GM19455 (cell line): ENCODE results near the gene DNAJA1.

Experiments used
- ATAC-seq: cut with Tn5 transposase; IDR thresholded peaks from one replicate; pipeline ENCODE4 v1.9.1; 2021; ENCODE audit not compliant: unreplicated experiment

Gene DNAJA1

DNA sequence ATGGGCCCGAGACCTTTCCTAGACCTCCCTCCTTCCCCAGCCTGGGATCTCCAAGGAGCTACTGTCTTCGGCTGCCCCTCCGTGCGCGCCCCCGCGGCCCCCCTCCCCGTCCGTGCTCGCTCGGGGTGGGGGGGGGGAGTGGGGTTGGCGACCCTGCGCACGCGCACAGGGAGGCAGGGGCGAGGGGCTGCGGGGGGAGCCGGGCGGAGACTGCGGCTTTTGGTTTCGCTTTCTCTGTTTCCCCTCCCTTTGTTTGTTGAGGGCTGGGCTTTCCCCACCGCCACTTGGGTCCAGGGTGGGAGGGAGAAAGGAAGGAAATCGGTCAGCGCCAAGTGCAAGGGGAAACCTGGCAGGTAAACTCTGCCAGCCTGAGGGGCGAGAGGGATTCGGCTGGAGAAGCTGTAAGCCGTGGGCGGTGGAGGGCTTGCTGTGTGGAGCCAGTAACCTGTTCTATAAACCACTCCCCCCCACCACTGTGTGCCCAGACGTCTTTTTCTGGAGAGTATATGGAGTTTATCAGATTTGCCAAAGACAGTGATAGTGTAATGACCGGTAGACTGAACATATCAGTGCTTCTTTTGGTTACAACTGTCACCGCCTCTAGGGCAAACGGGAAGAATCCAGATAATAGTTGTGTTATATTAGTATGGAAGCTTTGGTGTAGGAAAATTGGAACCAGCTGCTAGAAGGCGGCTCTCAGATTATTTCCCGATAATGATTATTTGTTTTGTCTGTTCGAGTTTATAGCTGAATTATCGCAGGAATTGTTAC is 684 bp downstream of the DNAJA1 start:
- peak; percentile 39 for ATAC-seq

- no peak for ATAC-seq
Measured at GRCh38 chr9:33029231-33029786, 4.2 kb downstream of the DNAJA1 start.

- no peak for ATAC-seq
Measured at GRCh38 chr9:33030285-33030684, 5.2 kb downstream of the DNAJA1 start.

DNA sequence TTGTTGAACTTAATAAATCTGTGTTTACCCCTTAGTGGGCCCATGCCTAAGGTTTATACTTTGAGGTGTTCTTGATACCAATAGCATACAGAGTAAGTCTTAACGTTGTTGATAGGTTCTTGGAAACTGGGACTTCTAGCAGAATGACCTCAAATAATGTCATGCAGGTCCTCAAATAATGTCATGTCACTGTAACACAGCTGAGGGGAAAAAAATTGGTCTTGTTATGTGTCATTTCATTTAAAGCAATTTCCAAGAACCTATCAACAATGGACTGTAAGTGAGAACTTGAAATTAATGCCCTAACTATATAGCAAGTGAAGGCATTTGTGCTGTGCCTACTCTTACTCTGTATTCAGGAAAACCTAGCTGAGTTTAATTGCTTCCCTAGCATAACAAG is 7.2 kb downstream of the DNAJA1 start:
- no peak for ATAC-seq

- ATAC-seq, result no peak
Measured at GRCh38 chr9:33032865-33033264, 7.8 kb downstream of the DNAJA1 start.

DNA sequence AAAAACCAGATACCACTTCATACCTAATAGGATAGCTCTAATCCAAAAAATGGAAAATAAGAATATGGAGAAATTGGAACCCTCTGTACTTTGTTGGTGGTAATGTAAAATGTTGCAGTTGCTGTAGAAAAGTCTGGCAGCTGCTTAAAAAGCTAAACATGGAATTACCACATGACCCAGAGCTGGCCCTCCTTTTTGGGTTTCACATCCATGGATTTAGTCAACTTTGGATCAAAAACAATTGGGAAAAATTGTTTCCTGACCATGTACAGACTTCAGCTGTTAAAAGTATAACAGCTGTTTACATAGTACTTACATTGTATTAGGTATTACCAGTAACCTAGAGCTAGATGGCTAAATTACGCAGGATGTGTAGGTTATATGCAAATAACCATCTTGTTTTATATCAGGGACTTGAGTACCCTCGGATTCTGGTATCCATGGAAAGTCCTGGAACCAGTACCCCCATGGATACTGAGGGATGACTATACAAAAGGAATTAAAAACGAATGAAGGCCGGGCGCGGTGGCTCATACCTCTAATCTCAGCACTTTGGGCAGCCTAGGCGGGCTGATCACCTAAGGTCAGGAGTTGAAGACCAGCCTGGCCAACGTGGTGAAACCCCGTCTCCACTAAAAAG is 15.8 kb downstream of the DNAJA1 start:
- no peak for ATAC-seq

DNA sequence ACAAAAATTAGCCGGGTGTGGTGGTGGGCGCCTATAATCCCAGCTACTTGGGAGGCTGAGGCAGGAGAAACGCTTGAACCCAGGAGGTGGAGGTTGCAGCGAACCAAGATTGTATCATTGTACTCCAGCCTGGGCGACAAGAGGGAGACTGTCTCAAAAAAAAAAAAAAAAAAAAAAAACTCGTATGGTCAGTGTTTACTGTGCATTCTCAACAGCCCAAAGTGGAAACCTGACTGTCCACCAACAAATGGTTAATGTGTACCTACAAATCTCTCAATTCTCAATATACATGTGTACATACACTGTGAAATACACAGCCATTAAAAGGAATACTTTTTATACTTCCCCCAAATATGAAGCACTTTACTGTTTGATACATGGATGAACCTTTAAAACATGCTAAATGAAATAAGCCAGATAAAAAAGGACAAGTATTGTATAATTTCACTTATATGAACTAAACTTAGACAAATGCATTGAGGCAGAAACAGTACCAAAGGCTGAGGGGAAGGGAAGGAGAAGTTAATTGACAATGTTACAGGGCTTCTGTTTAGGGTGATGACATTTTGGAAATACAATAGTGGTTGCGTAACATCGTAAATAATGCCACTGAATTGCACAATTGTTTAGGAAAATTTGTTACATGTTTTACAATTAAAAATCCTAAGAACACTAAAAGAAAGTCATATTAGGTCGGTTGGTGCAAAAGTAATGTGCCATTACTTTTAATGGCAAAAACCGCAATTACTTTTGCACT is 16.5 kb downstream of the DNAJA1 start:
- no peak for ATAC-seq

GRCh38 chr9:33042473-33042872 is 17.4 kb downstream of the DNAJA1 start:
- no peak for ATAC-seq

GRCh38 chr9:33043671-33044070 is 18.6 kb downstream of the DNAJA1 start:
- ATAC-seq, result no peak

- ATAC-seq, result peak; percentile 86
Measured at GRCh38 chr9:33044162-33044673, 19.1 kb downstream of the DNAJA1 start.

DNA sequence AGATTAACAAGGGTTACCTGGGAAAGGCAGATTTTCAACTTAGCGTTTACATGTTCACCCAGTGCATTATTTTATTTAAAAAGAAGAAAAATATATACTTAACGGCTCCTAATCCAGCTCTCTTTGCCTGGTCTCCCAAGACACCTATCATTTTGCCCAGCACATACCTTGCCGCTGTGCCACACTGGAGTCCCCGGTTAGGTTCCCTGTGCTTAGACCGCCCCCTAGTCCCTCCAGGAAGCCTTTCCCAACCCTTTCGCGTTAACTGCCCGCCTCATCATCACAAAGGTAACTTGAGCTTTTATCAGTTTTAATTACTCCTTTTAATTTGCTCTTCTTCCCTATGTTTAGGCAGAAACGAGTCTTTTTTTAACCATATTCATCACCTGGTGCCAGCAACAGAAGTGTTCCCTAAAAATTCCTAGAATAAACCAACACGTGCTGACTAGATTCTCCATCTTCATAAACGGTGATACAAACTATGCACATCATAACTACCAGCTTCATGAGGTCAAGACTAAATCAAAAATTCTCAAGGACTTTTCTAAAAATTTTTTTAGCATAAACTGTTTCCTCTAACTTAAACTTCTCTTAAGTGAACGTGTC is 19.7 kb downstream of the DNAJA1 start:
- ATAC-seq, result no peak

GRCh38 chr9:33046061-33046460 is 21.0 kb downstream of the DNAJA1 start:
- ATAC-seq, result no peak

DNA sequence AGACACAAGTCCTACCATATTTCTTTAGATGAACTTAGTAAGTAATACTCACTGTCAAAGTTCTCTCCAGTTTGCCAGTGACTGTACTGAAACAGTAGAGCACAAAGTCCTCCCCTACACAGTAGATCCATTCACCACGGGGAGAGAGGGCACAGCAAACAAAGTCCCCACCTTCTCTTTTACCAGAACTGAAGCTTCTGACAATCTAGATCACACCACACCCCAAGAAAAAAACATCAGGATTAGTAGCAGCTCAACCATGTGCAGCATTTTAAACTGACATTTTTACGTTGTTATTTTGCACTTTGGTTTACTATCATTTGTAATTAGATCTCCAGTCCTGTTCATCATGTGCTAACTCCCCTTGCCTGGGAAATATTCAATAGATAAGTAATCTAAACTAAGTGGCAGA is 23.0 kb downstream of the DNAJA1 start:
- ATAC-seq, result no peak

- ATAC-seq, result peak; percentile 77
Measured at GRCh38 chr9:33049680-33050361, 24.7 kb downstream of the DNAJA1 start.

DNA sequence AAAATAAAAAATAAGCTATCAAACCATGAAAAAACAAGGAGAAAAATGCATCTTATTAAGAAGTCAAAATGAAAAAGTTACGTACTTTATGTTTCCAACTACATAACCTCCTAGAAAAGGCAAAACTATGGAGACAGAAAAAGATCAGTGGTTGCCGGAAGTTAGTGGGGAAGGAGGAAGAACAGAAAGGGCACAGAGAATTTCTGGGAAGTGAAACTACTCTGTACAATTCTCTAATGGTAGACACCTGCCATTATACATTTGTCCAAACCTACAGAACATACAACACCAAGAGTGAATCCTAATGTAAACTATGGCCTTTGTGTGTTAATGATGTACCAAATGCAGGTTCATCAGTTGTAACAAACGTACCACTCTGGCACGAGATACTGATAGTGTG is 26.1 kb downstream of the DNAJA1 start:
- ATAC-seq, result no peak

DNA sequence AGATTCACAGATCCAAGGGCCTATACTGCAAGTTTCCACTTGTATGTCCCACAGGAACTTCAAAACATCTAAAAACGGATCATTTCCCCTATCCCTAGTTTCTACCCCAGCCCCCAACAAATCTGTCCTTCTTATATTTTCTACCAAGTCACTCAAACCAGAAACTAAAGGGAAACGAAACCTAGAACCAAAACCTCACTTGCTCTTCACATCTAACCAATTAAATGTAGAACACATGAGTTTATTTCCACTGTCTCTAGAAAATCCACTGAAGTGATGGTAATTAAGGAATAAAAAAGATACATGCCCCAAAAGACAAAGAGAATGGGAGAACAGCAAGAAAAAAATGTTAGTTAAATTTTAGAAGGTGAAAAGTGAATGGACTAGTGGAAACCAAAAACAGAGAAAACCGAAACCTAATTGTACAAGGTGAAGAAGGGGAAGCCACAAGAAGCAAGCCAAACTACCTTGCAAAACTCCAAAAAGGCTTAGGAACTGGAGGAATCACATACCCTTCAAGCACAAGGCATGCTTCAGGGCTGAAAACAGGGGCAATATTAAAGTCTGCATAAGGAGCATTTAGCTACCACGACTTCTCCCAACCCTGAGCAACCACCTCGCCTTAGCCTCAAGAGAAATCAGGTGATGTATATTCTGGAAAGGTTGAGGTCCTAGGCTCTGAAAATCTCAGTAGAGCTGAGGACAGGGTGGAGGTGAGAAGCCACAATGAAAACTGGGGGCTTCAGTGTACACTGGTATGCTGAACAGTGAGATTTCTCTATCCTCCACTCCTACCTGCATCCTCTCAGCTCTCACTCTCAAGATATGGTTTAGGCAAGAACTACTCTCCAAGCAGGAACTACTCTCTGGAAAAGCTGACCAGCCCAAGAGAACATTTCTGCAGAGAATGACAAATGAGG is 40.3 kb downstream of the DNAJA1 start:
- ATAC-seq, result peak; percentile 73

- ATAC-seq, result no peak
Measured at GRCh38 chr9:33068991-33069390, 43.9 kb downstream of the DNAJA1 start.

DNA sequence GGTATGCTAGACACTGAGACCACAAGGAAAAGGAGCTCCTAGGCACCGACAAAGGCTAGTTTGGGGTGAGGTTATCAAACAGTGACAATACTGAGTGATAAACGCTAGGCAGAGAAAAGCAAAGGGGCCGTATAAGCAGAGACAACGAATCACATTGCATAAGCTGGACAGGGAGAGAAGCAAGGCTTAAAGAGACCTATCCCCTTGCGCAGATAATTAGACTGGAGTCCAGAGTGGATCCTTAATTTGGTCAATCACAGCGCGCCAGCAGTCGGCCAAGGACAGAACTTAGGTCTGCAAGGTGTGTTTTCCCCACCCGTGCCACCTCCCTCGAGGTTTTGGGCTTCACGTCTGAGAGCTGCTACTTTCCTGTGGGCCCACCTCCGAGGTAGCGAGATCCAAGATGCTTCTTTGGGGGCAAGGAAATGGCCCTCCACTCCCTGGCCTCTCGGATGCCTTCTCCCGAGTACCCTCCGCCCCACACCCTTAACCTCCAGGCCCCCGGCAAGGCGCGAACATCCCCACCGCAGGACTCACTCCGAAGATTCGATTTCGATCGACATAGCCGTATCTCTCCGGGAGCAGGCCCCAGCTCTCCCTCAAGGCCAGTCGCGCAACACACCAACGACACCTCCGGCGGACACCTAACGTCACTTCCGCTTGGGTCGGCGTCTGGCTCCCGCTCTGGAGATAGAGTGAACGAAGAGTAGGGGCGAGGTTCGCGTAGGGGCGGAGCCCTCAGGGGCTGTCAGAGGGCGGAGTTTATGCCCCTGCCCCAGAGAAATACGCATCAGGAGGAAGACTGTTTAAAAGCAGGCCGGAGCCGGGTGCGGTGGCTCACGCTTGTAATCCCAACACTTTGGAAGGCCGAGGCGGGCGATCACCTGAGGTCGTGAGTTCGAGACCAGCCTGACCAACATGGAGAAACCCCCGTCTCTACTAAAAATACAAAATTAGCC is 51.3 kb downstream of the DNAJA1 start, which contains the start of gene SMU1:
SMU1 (minus strand) TSS at position 629 of the 959 bp plus-strand sequence; CDS start at position 563, 66 bp downstream.
- peak; percentile 99 for ATAC-seq
